GM12878 (cell line): ENCODE results near the gene RBM4B. TPM values are rescaled to one million over a fixed set of nuclear protein-coding genes. Genes with fewer than 3 reads are reported as not detected.

Source experiments
- ATAC-seq: fragments of 200-7000 bp; cut with Tn5 transposase; 3 replicates; pipeline ENCODE4 v1.9.1; 2020; ENCODE audit warnings: mild to moderate bottlenecking, moderate library complexity
- BruUV-seq: library from RNA; stranded (reverse); fragments of 400-500 nt; replicated peaks from 2 replicates; lab custom pipeline; 2021; lab: Mats Ljungman, UMichigan
- CTCF ChIA-PET: fragments of 300-600 bp; sonication (Branson Sonifier 250); formaldehyde crosslinking; extraction: SDS; loops from one replicate; lab custom pipeline; 2021; ENCODE audit warnings: inconsistent platforms; lab: Yijun Ruan, JAX
- POLR2A ChIA-PET: fragments of 350-600 bp; formaldehyde crosslinking; extraction: SDS; loops from one replicate; lab custom pipeline; 2021; ENCODE audit warnings: inconsistent platforms; lab: Charles Lee
- RAD21 ChIA-PET: fragments of 300-600 bp; sonication (Branson Sonifier 250); formaldehyde crosslinking; loops from one replicate; lab custom pipeline; 2023; ENCODE audit warnings: antibody characterized with exemption; ENCODE audit not compliant: unreplicated experiment; lab: Charles Lee
- SMC1A ChIA-PET: fragments of 300-600 bp; sonication (Branson Sonifier 250); formaldehyde crosslinking; loops from one replicate; lab custom pipeline; 2023; ENCODE audit not compliant: unreplicated experiment, uncharacterized antibody; lab: Charles Lee
- DNase-seq: peaks from one replicate; pipeline ENCODE4 v3.0.0-alpha.2; 2011; ENCODE audit warnings: low read depth, low spot score
- FAIRE-seq: peaks from 3 replicates; lab custom pipeline; 2011; peaks lifted over from hg19 to GRCh38; lab: Jason Lieb, UNC
- H2AFZ ChIP-seq: 2 replicates; pipeline ENCODE4 v1.6.0; 2011; ENCODE audit warnings: low read depth, low read length, control low read depth; ENCODE audit not compliant: control insufficient read depth
- H3K27ac ChIP-seq: 2 replicates; pipeline ENCODE4 v1.5.1; 2011; ENCODE audit warnings: control low read depth; ENCODE audit not compliant: control insufficient read depth, insufficient read depth
- H3K27me3 ChIP-seq, 2 experiments: replicated peaks in 1 of 2; 2 replicates each; pipeline versions ENCODE4 v1.6.0 to v1.6.1; 2011; ENCODE audit warnings: low read length in 1 of 2; ENCODE audit not compliant: control insufficient read depth in 2 of 2, insufficient read depth in 2 of 2
- H3K36me3 ChIP-seq, 2 experiments: 2 replicates each; pipeline ENCODE4 v1.5.1; 2011; ENCODE audit warnings: low read length in 1 of 2; ENCODE audit not compliant: control insufficient read depth in 2 of 2, insufficient read depth in 2 of 2
- H3K4me1 ChIP-seq: 2 replicates; pipeline ENCODE4 v1.6.1; 2011; ENCODE audit warnings: mild to moderate bottlenecking, low read length, moderate library complexity, mixed read lengths; ENCODE audit not compliant: control insufficient read depth, insufficient read depth
- H3K4me2 ChIP-seq: 2 replicates; pipeline ENCODE4 v1.6.0; 2011; ENCODE audit warnings: control low read depth; ENCODE audit not compliant: control insufficient read depth, insufficient read depth
- H3K4me3 ChIP-seq: fragments of 200-600 bp; sonication (generic); 2 replicates; pipeline ENCODE4 v1.5.1; 2016
- H3K79me2 ChIP-seq: 2 replicates; pipeline ENCODE4 v1.6.0; 2011; ENCODE audit warnings: low read length; ENCODE audit not compliant: control insufficient read depth, insufficient read depth
- H3K9ac ChIP-seq: 2 replicates; pipeline ENCODE4 v1.8.0; 2011; ENCODE audit warnings: low read length, control low read depth, mixed read lengths; ENCODE audit not compliant: control insufficient read depth, insufficient read depth
- H3K9me3 ChIP-seq: replicated peaks from 3 replicates; pipeline ENCODE4 v1.5.1; 2011; ENCODE audit warnings: mild to moderate bottlenecking, low read length; ENCODE audit not compliant: control insufficient read depth, insufficient read depth
- H4K20me1 ChIP-seq: 2 replicates; pipeline ENCODE4 v1.6.0; 2011; ENCODE audit not compliant: control insufficient read depth, insufficient read depth
- ELK1 ChIP-seq: IDR thresholded peaks from 2 replicates; pipeline ENCODE4 v1.6.1; 2012; ENCODE audit warnings: low read depth, low read length, improper control_type of control experiment
- ETV6 ChIP-seq, 2 experiments: fragments of 450-650 bp in 1 of 2; IDR thresholded peaks in 1 of 2; conservative IDR thresholded peaks in 1 of 2; 2 replicates each; pipeline ENCODE4 v1.6.1; 2014; ENCODE audit warnings: antibody characterized with exemption in 1 of 2, borderline replicate concordance in 1 of 2, low read depth in 1 of 2, mild to moderate bottlenecking in 1 of 2, moderate library complexity in 1 of 2
- JUNB ChIP-seq: IDR thresholded peaks from 2 replicates; pipeline ENCODE4 v1.6.1; 2016; ENCODE audit warnings: antibody characterized with exemption, mild to moderate bottlenecking
- MLLT1 ChIP-seq: fragments of 450-650 bp; IDR thresholded peaks from 2 replicates; pipeline ENCODE4 v1.6.1; 2016; ENCODE audit warnings: mild to moderate bottlenecking
- MYB ChIP-seq: fragments of 150-350 bp; IDR thresholded peaks from 2 replicates; pipeline ENCODE4 v1.6.1; 2014; ENCODE audit warnings: mild to moderate bottlenecking, low read depth, low read length, borderline replicate concordance
- MYC ChIP-seq: IDR thresholded peaks from 2 replicates; pipeline ENCODE4 v1.6.1; 2011; ENCODE audit warnings: mild to moderate bottlenecking, low read length, moderate library complexity, inconsistent platforms; ENCODE audit not compliant: insufficient read depth, insufficient replicate concordance, insufficient read length, severe bottlenecking
- NR2F1 ChIP-seq: fragments of 450-650 bp; conservative IDR thresholded peaks from 2 replicates; pipeline ENCODE4 v1.6.1; 2017; ENCODE audit warnings: mild to moderate bottlenecking
- RBBP5 ChIP-seq: fragments of 200-600 bp; sonication (generic); conservative IDR thresholded peaks from 2 replicates; pipeline ENCODE4 v1.6.1; 2016
- RCOR1 ChIP-seq: conservative IDR thresholded peaks from 2 replicates; pipeline ENCODE4 v1.6.1; 2012; ENCODE audit warnings: low read depth, low read length, improper control_type of control experiment
- RELB ChIP-seq: fragments of 450-650 bp; IDR thresholded peaks from 2 replicates; pipeline ENCODE4 v1.6.1; 2017; ENCODE audit warnings: low read depth, mild to moderate bottlenecking, moderate library complexity
- SIX5 ChIP-seq: IDR thresholded peaks from 2 replicates; pipeline ENCODE4 v1.6.1; 2011; ENCODE audit warnings: mild to moderate bottlenecking, low read depth, low read length, moderate library complexity; ENCODE audit not compliant: severe bottlenecking
- SMAD1 ChIP-seq: fragments of 450-650 bp; IDR thresholded peaks from 2 replicates; pipeline ENCODE4 v1.6.1; 2018; ENCODE audit warnings: mild to moderate bottlenecking, low read depth; ENCODE audit not compliant: partially characterized antibody
- SMC3 ChIP-seq: IDR thresholded peaks from 2 replicates; pipeline ENCODE4 v1.6.1; 2011; ENCODE audit warnings: low read length, improper control_type of control experiment, borderline replicate concordance
- SP1 ChIP-seq: IDR thresholded peaks from one replicate; pipeline ENCODE4 v1.6.1; 2011; ENCODE audit warnings: low read depth, low read length
- SREBF1 ChIP-seq: IDR thresholded peaks from 2 replicates; pipeline ENCODE4 v1.6.1; 2012; ENCODE audit warnings: mild to moderate bottlenecking, low read length
- TBL1XR1 ChIP-seq: IDR thresholded peaks from 2 replicates; pipeline ENCODE4 v1.6.1; 2012; ENCODE audit warnings: low read depth, low read length, improper control_type of control experiment
- YY1 ChIP-seq: IDR thresholded peaks from 2 replicates; pipeline ENCODE4 v1.6.1; 2011; ENCODE audit warnings: low read depth, mild to moderate bottlenecking, low read length
- ZNF207 ChIP-seq: fragments of 450-650 bp; IDR thresholded peaks from 2 replicates; pipeline ENCODE4 v1.6.1; 2014; ENCODE audit warnings: antibody characterized with exemption, mild to moderate bottlenecking, borderline replicate concordance
- WGBS: methylation state at CpG from one replicate; pipeline ENCODE4 v1.1.6; 2016; ENCODE audit warnings: low lambda C conversion rate; ENCODE audit not compliant: insufficient replicate concordance, insufficient coverage; ENCODE audit errors: missing lambda C conversion rate; 5-methylcytosine and 5-hydroxymethylcytosine counted together
- in situ Hi-C: fragments of 300-500 bp; cut with MboI; formaldehyde crosslinking; loops from 9 replicates; pipeline ENCODE4 v1.14.3; 2018; ENCODE audit warnings: mixed read lengths
- intact Hi-C: fragments of 100-400 bp; cut with micrococcal nuclease; formaldehyde crosslinking; loops from one replicate; pipeline ENCODE4 v1.14.2; 2022; ENCODE audit not compliant: unreplicated experiment
- polyA plus RNA-seq, 11 experiments: library from polyadenylated mRNA; depleted of rRNA in 4 of 11; unstranded in 6 of 11; stranded (reverse) in 5 of 11; fragments of >200 nt; fragmentation: Nextera tagmentation in 4 of 11; fragmentation: Illumina TruSeq in 1 of 11; extraction: Ambion mirVana in 4 of 11; extraction: Trizol in 1 of 11; gene quantifications; 1 replicate in 1 of 11; 2 replicates in 10 of 11; pipeline versions ENCODE4 v1.2.1 to v1.2.3, GENCODE V29; 2011 to 2016; ENCODE audit warnings: inconsistent platforms in 2 of 11, missing spikeins in 2 of 11, low read depth in 1 of 11
- total RNA-seq, 4 experiments: library from RNA; depleted of rRNA in 3 of 4; stranded (reverse); fragments of >200 nt in 3 of 4; fragmentation: Illumina TruSeq in 1 of 4; extraction: Trizol in 1 of 4; gene quantifications; 2 replicates each; pipeline versions ENCODE4 v1.2.1 to v1.2.3, GENCODE V29; 2013 to 2021

The RBM4B gene
- total and polyA plus RNA-seq, 10 of the 15 experiments (the other 5 are each of a cell fraction or from before 2014, with no cell fraction given) = 16.1 to 37.0 (median 21.6) TPM

- no peak for TF ChIP-seq SP1
- no peak for TF ChIP-seq TBL1XR1
- TF ChIP-seq MLLT1 = no peak
- no peak for TF ChIP-seq SMAD1
- TF ChIP-seq SREBF1 = no peak
- TF ChIP-seq JUNB = no peak
- TF ChIP-seq SMC3 = no peak
Measured at GRCh38 chr11:66708094-66708493, 30.4 kb upstream of the RBM4B start (continued).

GRCh38 chr11:66707486-66707885 lies 29.8 kb upstream of the RBM4B start:
- WGBS = 79% methylated on average over 26 of the region's 26 CpGs
- ATAC-seq (no peak), DNase-seq (no peak), FAIRE-seq (no peak)
- Histone ChIP-seq H3K4me1 (no peaks in the 10 kb centered on the region), H3K27ac (no peak overlapping the region), H3K4me2 (no peak overlapping the region), H4K20me1 (no peaks in the 10 kb centered on the region), H3K36me3 (no peaks in the 10 kb centered on the region), H3K27me3 (no peaks in the 10 kb centered on the region), H3K4me3 (no peak overlapping the region), H3K9ac (no peak overlapping the region), H2AFZ (no peak overlapping the region), H3K79me2 (no peaks in the 10 kb centered on the region), H3K9me3 (no peaks in the 10 kb centered on the region)
- ChIA-PET POLR2A (no interaction called here), CTCF (no interaction called here), RAD21 (no interaction called here), SMC1A (no interaction called here)
- BruUV-seq = no TSS peak
- intact Hi-C loops (no loop called here), in situ Hi-C loops (no loop called here)
- TF ChIP-seq ETV6 (conservative IDR thresholded peaks at IDR 0.05 in 1 of 2, IDR thresholded peaks at IDR 0.05 in 1 of 2; ENCODE audit: borderline replicate concordance in 1 of 2, low read depth in 1 of 2) (no peak), RELB (no peak), JUNB (no peak), ELK1 (no peak), SP1 (no peak), SIX5 (no peak), ZNF207 (no peak), RBBP5 (no peak), RCOR1 (no peak), YY1 (no peak), NR2F1 (no peak), MYC (no peak), MYB (no peak)
